ENCODE measurements around the gene CCDC150.

- TF ChIP-seq EZH2 (IDR thresholded peaks at IDR 0.05; ENCODE audit: borderline replicate concordance, low read depth, low read length, poor library complexity, severe bottlenecking) = no peak
- TF ChIP-seq, protein P1, sequence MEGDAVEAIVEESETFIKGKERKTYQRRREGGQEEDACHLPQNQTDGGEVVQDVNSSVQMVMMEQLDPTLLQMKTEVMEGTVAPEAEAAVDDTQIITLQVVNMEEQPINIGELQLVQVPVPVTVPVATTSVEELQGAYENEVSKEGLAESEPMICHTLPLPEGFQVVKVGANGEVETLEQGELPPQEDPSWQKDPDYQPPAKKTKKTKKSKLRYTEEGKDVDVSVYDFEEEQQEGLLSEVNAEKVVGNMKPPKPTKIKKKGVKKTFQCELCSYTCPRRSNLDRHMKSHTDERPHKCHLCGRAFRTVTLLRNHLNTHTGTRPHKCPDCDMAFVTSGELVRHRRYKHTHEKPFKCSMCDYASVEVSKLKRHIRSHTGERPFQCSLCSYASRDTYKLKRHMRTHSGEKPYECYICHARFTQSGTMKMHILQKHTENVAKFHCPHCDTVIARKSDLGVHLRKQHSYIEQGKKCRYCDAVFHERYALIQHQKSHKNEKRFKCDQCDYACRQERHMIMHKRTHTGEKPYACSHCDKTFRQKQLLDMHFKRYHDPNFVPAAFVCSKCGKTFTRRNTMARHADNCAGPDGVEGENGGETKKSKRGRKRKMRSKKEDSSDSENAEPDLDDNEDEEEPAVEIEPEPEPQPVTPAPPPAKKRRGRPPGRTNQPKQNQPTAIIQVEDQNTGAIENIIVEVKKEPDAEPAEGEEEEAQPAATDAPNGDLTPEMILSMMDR (conservative IDR thresholded peaks at IDR 0.05; ENCODE audit: low read depth, low read length) = no peak
These were observed 57.0 kb downstream of the CCDC150 start for GRCh38 chr2:196696423-196697079.
